HFFc6 (cell line): ENCODE measurements around the gene RPS14. TPM values are rescaled to one million over a fixed set of nuclear protein-coding genes. Genes with fewer than 3 reads are reported as not detected.

Experiments
- DNase-seq: peaks from one replicate; pipeline ENCODE4 v3.0.0-alpha.2; 2018
- H3K27ac Mint-ChIP-seq: 2 replicates; pipeline ENCODE4 v1.8.0; 2020; ENCODE audit warnings: mild to moderate bottlenecking, mixed read lengths
- H3K27me3 Mint-ChIP-seq: 2 replicates; pipeline ENCODE4 v1.8.0; 2021; ENCODE audit warnings: mild to moderate bottlenecking, moderate library complexity, mixed read lengths; ENCODE audit not compliant: insufficient read depth
- H3K36me3 Mint-ChIP-seq: 2 replicates; pipeline ENCODE4 v1.8.0; 2021; ENCODE audit warnings: low read depth, mixed read lengths
- H3K4me1 Mint-ChIP-seq: 2 replicates; pipeline ENCODE4 v1.8.0; 2020; ENCODE audit warnings: low read depth, mixed read lengths
- H3K4me3 Mint-ChIP-seq: 2 replicates; pipeline ENCODE4 v1.8.0; 2020; ENCODE audit warnings: mild to moderate bottlenecking, moderate library complexity, mixed read lengths
- H3K9me3 Mint-ChIP-seq: 2 replicates; pipeline ENCODE4 v1.8.0; 2020; ENCODE audit warnings: mild to moderate bottlenecking, mixed read lengths
- CTCF ChIP-seq: fragments of 200-600 bp; sonication (generic); IDR thresholded peaks from 2 replicates; pipeline ENCODE4 v1.5.0; 2021; ENCODE audit warnings: antibody characterized with exemption, mild to moderate bottlenecking
- total RNA-seq, 6 experiments: library from RNA; stranded (reverse); fragmentation: NEBNext Ultra II Directional; extraction: Animal tissue kit (Norgen Biotek cat#: 25700); gene quantifications; 2 replicates in 1 of 6; 3 replicates in 5 of 6; pipeline ENCODE4 v1.2.3, GENCODE V29; 2021

The RPS14 gene
- total RNA-seq, 6 experiments from 2014 or later = 1,658 to 2,163 (median 1,911) TPM

- no peak for TF ChIP-seq CTCF
- no peaks in the 10 kb centered on the region; the same call in 1 of the 2 replicates for H3K27me3 Mint-ChIP-seq
- DNase-seq = no peak
- H3K4me3 Mint-ChIP-seq = no peak overlapping the region
- H3K4me1 Mint-ChIP-seq = peaks cover 31% of the 10 kb centered on the region
- H3K9me3 Mint-ChIP-seq = no peaks in the 10 kb centered on the region
- no peaks in the 10 kb centered on the region for H3K36me3 Mint-ChIP-seq
- H3K27ac Mint-ChIP-seq = no peak overlapping the region
Observed at GRCh38 chr5:150461231-150461630, 11.7 kb upstream of the RPS14 start.

GRCh38 chr5:150460781-150461180 is 11.2 kb upstream of the RPS14 start:
- no peak for DNase-seq
- Mint-ChIP-seq H3K4me3 (no peak overlapping the region), H3K36me3 (no peaks in the 10 kb centered on the region), H3K27me3 (no peaks in the 10 kb centered on the region; the same call in 1 of the 2 replicates), H3K27ac (no peak overlapping the region), H3K4me1 (peaks cover 31% of the 10 kb centered on the region), H3K9me3 (no peaks in the 10 kb centered on the region)
- TF ChIP-seq CTCF = no peak

GRCh38 chr5:150458802-150459557 is 9.4 kb upstream of the RPS14 start:
- peak overlapping the region; percentile 44 for H3K27ac Mint-ChIP-seq

GRCh38 chr5:150457562-150458240 is 8.2 kb upstream of the RPS14 start:
- Mint-ChIP-seq H3K9me3 (no peaks in the 10 kb centered on the region), H3K4me3 (peak overlapping the region; percentile 41; the same call in 1 of the 2 replicates), H3K27ac (no peak overlapping the region; the same call in 1 of the 2 replicates), H3K4me1 (peaks cover 20% of the 10 kb centered on the region), H3K27me3 (no peaks in the 10 kb centered on the region; the same call in 1 of the 2 replicates), H3K36me3 (no peaks in the 10 kb centered on the region)
- no peak for DNase-seq
- TF ChIP-seq CTCF = no peak

More at GRCh38 chr5:150458802-150459557, 9.4 kb upstream of the RPS14 start:
- peak; percentile 33 for DNase-seq
- H3K27me3 Mint-ChIP-seq = no peaks in the 10 kb centered on the region; the same call in 1 of the 2 replicates
- H3K36me3 Mint-ChIP-seq = no peaks in the 10 kb centered on the region
- H3K4me1 Mint-ChIP-seq = peaks cover 23% of the 10 kb centered on the region
- H3K9me3 Mint-ChIP-seq = no peaks in the 10 kb centered on the region
- TF ChIP-seq CTCF = peak; percentile 89
- H3K4me3 Mint-ChIP-seq = 0 out of 2 replicates have a peak overlapping the region, but pooled peaks have one; percentile 22

GRCh38 chr5:150457121-150457520 is 7.6 kb upstream of the RPS14 start:
- Mint-ChIP-seq H3K4me3 (no peak overlapping the region), H3K36me3 (no peaks in the 10 kb centered on the region), H3K27ac (no peak overlapping the region), H3K27me3 (no peaks in the 10 kb centered on the region), H3K9me3 (no peaks in the 10 kb centered on the region), H3K4me1 (peaks cover 16% of the 10 kb centered on the region)
- DNase-seq = no peak
- TF ChIP-seq CTCF = no peak
